ENCODE results near the gene NHLH2.

DNA sequence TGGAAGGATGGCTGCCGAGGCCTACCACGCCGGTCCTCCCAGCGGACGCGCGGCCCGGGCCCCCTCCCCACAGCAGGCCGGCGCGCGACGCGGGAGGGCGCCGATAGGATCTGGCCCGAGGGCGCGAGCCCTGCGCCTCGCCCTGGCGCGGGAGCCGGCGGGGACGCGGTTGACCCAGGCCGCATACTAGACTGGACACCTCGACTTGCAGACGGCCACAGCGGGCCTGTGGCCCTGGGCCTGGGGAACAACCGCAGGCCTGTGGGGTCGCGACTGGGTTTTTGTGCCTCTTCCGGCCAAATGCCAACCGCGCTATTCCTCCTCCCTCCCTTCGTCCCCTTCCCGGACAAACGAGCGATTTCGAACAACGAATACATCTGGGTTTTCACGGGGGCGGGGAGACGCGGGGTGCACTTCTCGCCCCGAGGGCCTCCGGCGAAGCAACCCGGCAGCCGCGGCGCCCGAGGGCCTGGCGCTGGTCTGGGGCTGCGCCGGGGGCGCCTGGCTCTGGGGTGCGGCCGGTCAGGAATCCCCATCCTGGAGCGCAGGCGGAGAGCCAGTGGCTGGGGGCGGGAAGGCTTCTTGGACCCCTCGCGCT lies 2.4 kb downstream of the NHLH2 start:
- TF ChIP-seq, protein P1, sequence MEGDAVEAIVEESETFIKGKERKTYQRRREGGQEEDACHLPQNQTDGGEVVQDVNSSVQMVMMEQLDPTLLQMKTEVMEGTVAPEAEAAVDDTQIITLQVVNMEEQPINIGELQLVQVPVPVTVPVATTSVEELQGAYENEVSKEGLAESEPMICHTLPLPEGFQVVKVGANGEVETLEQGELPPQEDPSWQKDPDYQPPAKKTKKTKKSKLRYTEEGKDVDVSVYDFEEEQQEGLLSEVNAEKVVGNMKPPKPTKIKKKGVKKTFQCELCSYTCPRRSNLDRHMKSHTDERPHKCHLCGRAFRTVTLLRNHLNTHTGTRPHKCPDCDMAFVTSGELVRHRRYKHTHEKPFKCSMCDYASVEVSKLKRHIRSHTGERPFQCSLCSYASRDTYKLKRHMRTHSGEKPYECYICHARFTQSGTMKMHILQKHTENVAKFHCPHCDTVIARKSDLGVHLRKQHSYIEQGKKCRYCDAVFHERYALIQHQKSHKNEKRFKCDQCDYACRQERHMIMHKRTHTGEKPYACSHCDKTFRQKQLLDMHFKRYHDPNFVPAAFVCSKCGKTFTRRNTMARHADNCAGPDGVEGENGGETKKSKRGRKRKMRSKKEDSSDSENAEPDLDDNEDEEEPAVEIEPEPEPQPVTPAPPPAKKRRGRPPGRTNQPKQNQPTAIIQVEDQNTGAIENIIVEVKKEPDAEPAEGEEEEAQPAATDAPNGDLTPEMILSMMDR (IDR thresholded peaks at IDR 0.05; ENCODE audit: insufficient read depth, low read depth, low read length) = no peak
- no peak for TF ChIP-seq EZH2 (IDR thresholded peaks at IDR 0.05; ENCODE audit: insufficient read depth, low read length)
